Caco-2 (cell line): ENCODE data around the gene LRPAP1. TPM values are rescaled to one million over a fixed set of nuclear protein-coding genes. Genes with fewer than 3 reads are reported as not detected.

Experiments
- BruUV-seq: library from RNA; stranded (reverse); fragments of 400-500 nt; replicated peaks from 2 replicates; lab custom pipeline; 2021; lab: Mats Ljungman, UMichigan
- CTCF ChIA-PET: fragments of 300-600 bp; sonication (Branson Sonifier 250); formaldehyde crosslinking; loops from one replicate; lab custom pipeline; 2022; ENCODE audit warnings: antibody characterized with exemption; lab: Charles Lee
- POLR2A ChIA-PET: fragments of 300-600 bp; sonication (Branson Sonifier 250); formaldehyde crosslinking; loops from one replicate; lab custom pipeline; 2022; ENCODE audit warnings: antibody characterized with exemption; lab: Charles Lee
- DNase-seq, 2 experiments: peaks; one replicate each; pipeline versions ENCODE4 v3.0.0 to v3.0.0-alpha.2; 2020 to 2022
- H3K27me3 ChIP-seq: replicated peaks from 2 replicates; pipeline ENCODE4 v1.6.0; 2011; ENCODE audit warnings: low read length; ENCODE audit not compliant: control insufficient read depth, insufficient read depth
- H3K36me3 ChIP-seq: 2 replicates; pipeline ENCODE4 v1.5.1; 2011; ENCODE audit warnings: low read length; ENCODE audit not compliant: control insufficient read depth, insufficient read depth
- H3K4me1 ChIP-seq: fragments of 250-450 bp; sonication (Bioruptor Pico); 2 replicates; pipeline ENCODE4 v1.5.1; 2020; ENCODE audit warnings: mild to moderate bottlenecking
- H3K4me3 ChIP-seq: 2 replicates; pipeline ENCODE4 v1.5.1; 2011; ENCODE audit warnings: low read depth, mild to moderate bottlenecking, control low read depth, low read length
- H3K9me3 ChIP-seq: fragments of 250-450 bp; sonication (Bioruptor Pico); 2 replicates; pipeline ENCODE4 v1.5.1; 2020; ENCODE audit warnings: mild to moderate bottlenecking, moderate library complexity
- H3K27ac Mint-ChIP-seq: one replicate; pipeline ENCODE4 v1.8.0; 2022; ENCODE audit warnings: mixed read lengths; ENCODE audit not compliant: unreplicated experiment
- H3K27me3 Mint-ChIP-seq: one replicate; pipeline ENCODE4 v1.8.0; 2022; ENCODE audit warnings: mixed read lengths; ENCODE audit not compliant: insufficient read depth, unreplicated experiment
- H3K36me3 Mint-ChIP-seq: one replicate; pipeline ENCODE4 v1.8.0; 2022; ENCODE audit warnings: mild to moderate bottlenecking, mixed read lengths; ENCODE audit not compliant: insufficient read depth, unreplicated experiment
- H3K4me1 Mint-ChIP-seq: one replicate; pipeline ENCODE4 v1.8.0; 2022; ENCODE audit warnings: low read depth, mixed read lengths; ENCODE audit not compliant: unreplicated experiment
- H3K4me3 Mint-ChIP-seq: one replicate; pipeline ENCODE4 v1.8.0; 2022; ENCODE audit warnings: mild to moderate bottlenecking, moderate library complexity, mixed read lengths; ENCODE audit not compliant: unreplicated experiment
- H3K9me3 Mint-ChIP-seq: one replicate; pipeline ENCODE4 v1.8.0; 2022; ENCODE audit warnings: mixed read lengths; ENCODE audit not compliant: unreplicated experiment
- CTCF ChIP-seq, 2 experiments: fragments of 200-600 bp in 1 of 2; IDR thresholded peaks; 1 replicate in 1 of 2; 2 replicates in 1 of 2; pipeline versions ENCODE4 v1.5.1 to v1.8.0; 2011 to 2022; ENCODE audit warnings: antibody characterized with exemption in 1 of 2, control low read depth in 1 of 2, inconsistent platforms in 1 of 2, low read depth in 1 of 2, low read length in 1 of 2, mild to moderate bottlenecking in 1 of 2, moderate library complexity in 1 of 2; ENCODE audit not compliant: insufficient read depth in 1 of 2, severe bottlenecking in 1 of 2, unreplicated experiment in 1 of 2
- intact Hi-C: fragments of 100-400 bp; cut with micrococcal nuclease; formaldehyde crosslinking; loops from one replicate; pipeline ENCODE4 v1.10.0; 2022; ENCODE audit not compliant: unreplicated experiment
- total RNA-seq: library from RNA; stranded (reverse); gene quantifications from 2 replicates; pipeline ENCODE4 v1.2.3, GENCODE V29; 2022

The LRPAP1 gene
- total RNA-seq, 1 experiment from 2014 or later, result 224 TPM

GRCh38 chr4:3499710-3500109 is 32.5 kb downstream of the LRPAP1 start:
- H3K4me1 ChIP-seq, result 0 out of 2 replicates have a peak, but pooled peaks cover 3% of the 10 kb centered on the region
- Mint-ChIP-seq H3K36me3 (peaks cover 65% of the 10 kb centered on the region), H3K27me3 (no peaks in the 10 kb centered on the region), H3K4me1 (no peaks in the 10 kb centered on the region), H3K4me3 (no peak overlapping the region), H3K27ac (no peak overlapping the region), H3K9me3 (no peaks in the 10 kb centered on the region)
- BruUV-seq, result no TSS peak
- H3K9me3 ChIP-seq, result no peaks in the 10 kb centered on the region
- no peaks in the 10 kb centered on the region for H3K36me3 ChIP-seq
- H3K4me3 ChIP-seq, result no peak overlapping the region
- intact Hi-C loops, result no loop called here
- no peak for TF ChIP-seq CTCF (IDR thresholded peaks at IDR 0.05; ENCODE audit: insufficient read depth in 1 of 2, low read depth in 1 of 2, low read length in 1 of 2, severe bottlenecking in 1 of 2, unreplicated experiment in 1 of 2)
- DNase-seq, result no peak
- ChIA-PET CTCF (no interaction called here), POLR2A (no interaction called here)
- H3K27me3 ChIP-seq, result no peaks in the 10 kb centered on the region

GRCh38 chr4:3498901-3499510 is 33.2 kb downstream of the LRPAP1 start:
- H3K27me3 Mint-ChIP-seq, result no peaks in the 10 kb centered on the region
- ChIA-PET CTCF (no interaction called here), POLR2A (no interaction called here)
- Histone ChIP-seq H3K9me3 (no peaks in the 10 kb centered on the region), H3K4me3 (no peak overlapping the region), H3K36me3 (no peaks in the 10 kb centered on the region), H3K27me3 (no peaks in the 10 kb centered on the region), H3K4me1 (0 out of 2 replicates have a peak, but pooled peaks cover 3% of the 10 kb centered on the region)
- DNase-seq, result no peak
- H3K27ac Mint-ChIP-seq, result no peak overlapping the region
- no peaks in the 10 kb centered on the region for H3K4me1 Mint-ChIP-seq
- peaks cover 66% of the 10 kb centered on the region for H3K36me3 Mint-ChIP-seq
- H3K9me3 Mint-ChIP-seq, result no peaks in the 10 kb centered on the region
- intact Hi-C loops, result no loop called here
- no TSS peak for BruUV-seq
- no peak overlapping the region for H3K4me3 Mint-ChIP-seq
- TF ChIP-seq CTCF (IDR thresholded peaks at IDR 0.05; ENCODE audit: insufficient read depth in 1 of 2, low read depth in 1 of 2, low read length in 1 of 2, severe bottlenecking in 1 of 2, unreplicated experiment in 1 of 2), result no peak

GRCh38 chr4:3498407-3498806 is 33.8 kb downstream of the LRPAP1 start:
- BruUV-seq, result no TSS peak
- H3K36me3 Mint-ChIP-seq, result peaks cover 61% of the 10 kb centered on the region
- H3K36me3 ChIP-seq, result no peaks in the 10 kb centered on the region
- POLR2A ChIA-PET, result no interaction called here
- CTCF ChIA-PET, result no interaction called here
- H3K27me3 ChIP-seq, result no peaks in the 10 kb centered on the region
- H3K27ac Mint-ChIP-seq, result no peak overlapping the region
- no peak overlapping the region for H3K4me3 ChIP-seq
- H3K4me1 ChIP-seq, result 0 out of 2 replicates have a peak, but pooled peaks cover 3% of the 10 kb centered on the region
- H3K27me3 Mint-ChIP-seq, result no peaks in the 10 kb centered on the region
- H3K9me3 ChIP-seq, result no peaks in the 10 kb centered on the region
- no peak for DNase-seq
- no peak overlapping the region for H3K4me3 Mint-ChIP-seq
- no peaks in the 10 kb centered on the region for H3K9me3 Mint-ChIP-seq
- no peaks in the 10 kb centered on the region for H3K4me1 Mint-ChIP-seq
- no peak for TF ChIP-seq CTCF (IDR thresholded peaks at IDR 0.05; ENCODE audit: insufficient read depth in 1 of 2, low read depth in 1 of 2, low read length in 1 of 2, severe bottlenecking in 1 of 2, unreplicated experiment in 1 of 2)
- intact Hi-C loops, result no loop called here
